Loucy (cell line): ENCODE measurements around the gene SVIP.

ENCODE experiments used
- H2AFZ ChIP-seq: fragments of 200-600 bp; sonication (generic); 2 replicates; pipeline ENCODE4 v1.6.0; 2016; ENCODE audit warnings: antibody characterized with exemption, mild to moderate bottlenecking, low read length, moderate library complexity
- H3F3A ChIP-seq: fragments of 200-600 bp; 2 replicates; pipeline ENCODE4 v1.6.0; 2016; ENCODE audit warnings: antibody characterized with exemption, low read depth, mild to moderate bottlenecking
- H3K27me3 ChIP-seq: fragments of 200-600 bp; sonication (generic); 2 replicates; pipeline ENCODE4 v1.6.1; 2014; ENCODE audit warnings: low read length, mild to moderate bottlenecking; ENCODE audit not compliant: insufficient read depth, poor library complexity, severe bottlenecking
- H3K36me3 ChIP-seq: fragments of 200-600 bp; sonication (generic); 2 replicates; pipeline ENCODE4 v1.6.1; 2016; ENCODE audit warnings: low read length; ENCODE audit not compliant: insufficient read depth
- H3K4me1 ChIP-seq: fragments of 200-600 bp; sonication (generic); 2 replicates; pipeline ENCODE4 v1.5.1; 2014; ENCODE audit warnings: low read length, mild to moderate bottlenecking; ENCODE audit not compliant: insufficient read depth, poor library complexity, severe bottlenecking
- H3K4me2 ChIP-seq: fragments of 200-600 bp; sonication (generic); 2 replicates; pipeline ENCODE4 v1.6.0; 2014; ENCODE audit warnings: antibody characterized with exemption, low read length, low read depth, mild to moderate bottlenecking; ENCODE audit not compliant: poor library complexity, severe bottlenecking
- H3K4me3 ChIP-seq: fragments of 200-600 bp; sonication (generic); 2 replicates; pipeline ENCODE4 v1.5.1; 2014; ENCODE audit warnings: low read length, mild to moderate bottlenecking, mixed read lengths; ENCODE audit not compliant: poor library complexity, severe bottlenecking
- H3K79me2 ChIP-seq: fragments of 200-600 bp; sonication (generic); 2 replicates; pipeline ENCODE4 v1.6.1; 2014; ENCODE audit warnings: low read length; ENCODE audit not compliant: insufficient read depth
- H3K9ac ChIP-seq: fragments of 200-600 bp; sonication (generic); 2 replicates; pipeline ENCODE4 v1.6.0; 2014; ENCODE audit warnings: mild to moderate bottlenecking, low read depth, low read length, moderate library complexity; ENCODE audit not compliant: poor library complexity, severe bottlenecking
- H3K9me2 ChIP-seq: fragments of 200-600 bp; sonication (generic); replicated peaks from 2 replicates; pipeline ENCODE4 v1.6.1; 2016; ENCODE audit warnings: low read depth, low read length, mixed read lengths
- H3K9me3 ChIP-seq: fragments of 200-600 bp; sonication (generic); 2 replicates; pipeline ENCODE4 v1.6.1; 2014; ENCODE audit warnings: mild to moderate bottlenecking, antibody characterized with exemption, low read length, low read depth; ENCODE audit not compliant: insufficient read depth
- H4K20me1 ChIP-seq: fragments of 200-600 bp; sonication (generic); 2 replicates; pipeline ENCODE4 v1.6.0; 2014; ENCODE audit warnings: antibody characterized with exemption, low read length, mild to moderate bottlenecking; ENCODE audit not compliant: insufficient read depth, poor library complexity, severe bottlenecking
- CTCF ChIP-seq: fragments of 200-600 bp; sonication (generic); conservative IDR thresholded peaks from 2 replicates; pipeline ENCODE4 v1.5.1; 2014; ENCODE audit warnings: mild to moderate bottlenecking, antibody characterized with exemption, low read length
- EZH2phosphoT487 ChIP-seq: fragments of 200-600 bp; IDR thresholded peaks from 2 replicates; pipeline ENCODE4 v1.6.1; 2018; ENCODE audit warnings: antibody characterized with exemption, mild to moderate bottlenecking, moderate library complexity, borderline replicate concordance

Gene SVIP

GRCh38 chr11:22807855-22808570, 21.6 kb downstream of the SVIP start:
- Histone ChIP-seq H3K9me2 (no peaks in the 10 kb centered on the region), H3K4me1 (peaks cover 12% of the 10 kb centered on the region), H4K20me1 (no peaks in the 10 kb centered on the region), H3K9me3 (no peaks in the 10 kb centered on the region; the same call in 1 of the 2 replicates), H3F3A (no peaks in the 10 kb centered on the region), H3K9ac (no peak overlapping the region), H3K36me3 (no peaks in the 10 kb centered on the region), H2AFZ (no peak overlapping the region), H3K4me2 (peak overlapping the region; percentile 41), H3K79me2 (no peaks in the 10 kb centered on the region), H3K4me3 (no peak overlapping the region), H3K27me3 (no peaks in the 10 kb centered on the region)
- TF ChIP-seq CTCF (no peak), EZH2phosphoT487 (no peak)

GRCh38 chr11:22807391-22807790, 22.2 kb downstream of the SVIP start:
- TF ChIP-seq CTCF (no peak), EZH2phosphoT487 (no peak)
- Histone ChIP-seq H3K36me3 (no peaks in the 10 kb centered on the region), H3F3A (no peaks in the 10 kb centered on the region), H3K9me3 (no peaks in the 10 kb centered on the region; the same call in 1 of the 2 replicates), H2AFZ (no peak overlapping the region), H3K9me2 (no peaks in the 10 kb centered on the region), H4K20me1 (no peaks in the 10 kb centered on the region), H3K4me3 (no peak overlapping the region), H3K27me3 (no peaks in the 10 kb centered on the region), H3K79me2 (no peaks in the 10 kb centered on the region), H3K4me2 (no peak overlapping the region), H3K4me1 (peaks cover 12% of the 10 kb centered on the region), H3K9ac (no peak overlapping the region)

- Histone ChIP-seq H3K4me3 (no peak overlapping the region), H2AFZ (no peak overlapping the region), H3K36me3 (no peaks in the 10 kb centered on the region), H3K27me3 (no peaks in the 10 kb centered on the region), H3K9me2 (no peaks in the 10 kb centered on the region), H3K4me1 (peaks cover 1% of the 10 kb centered on the region), H3K4me2 (no peak overlapping the region), H3F3A (no peaks in the 10 kb centered on the region), H4K20me1 (no peaks in the 10 kb centered on the region), H3K9me3 (no peaks in the 10 kb centered on the region), H3K9ac (no peak overlapping the region), H3K79me2 (no peaks in the 10 kb centered on the region)
- TF ChIP-seq CTCF (no peak), EZH2phosphoT487 (no peak)
Measured at GRCh38 chr11:22802861-22803260, 26.7 kb downstream of the SVIP start.
